T-helper 2 cell treated with Interferon-gamma antibody and Interleukin-4, amounts not matched to agents 100 ng/mL and 5 ng/mL, for 36 hours (primary cell): Measurements from ENCODE around the gene GET4. TPM values are rescaled to one million over a fixed set of nuclear protein-coding genes. Genes with fewer than 3 reads are reported as not detected.
"Not testable (repeated sequence)": the region's sequence is repeated elsewhere in the genome, so short reads cannot be mapped to it uniquely, and the experiment has no call there.

Experiments
- intact Hi-C: fragments of 100-400 bp; cut with micrococcal nuclease; formaldehyde crosslinking; loops from one replicate; pipeline ENCODE4 v1.15.1; 2023
- total RNA-seq: library from RNA; stranded (reverse); gene quantifications from 2 replicates; pipeline ENCODE4 v1.2.3, GENCODE V29; 2022

The GET4 gene
- total RNA-seq, 1 donor from 2014 or later = 35.2 TPM

DNA sequence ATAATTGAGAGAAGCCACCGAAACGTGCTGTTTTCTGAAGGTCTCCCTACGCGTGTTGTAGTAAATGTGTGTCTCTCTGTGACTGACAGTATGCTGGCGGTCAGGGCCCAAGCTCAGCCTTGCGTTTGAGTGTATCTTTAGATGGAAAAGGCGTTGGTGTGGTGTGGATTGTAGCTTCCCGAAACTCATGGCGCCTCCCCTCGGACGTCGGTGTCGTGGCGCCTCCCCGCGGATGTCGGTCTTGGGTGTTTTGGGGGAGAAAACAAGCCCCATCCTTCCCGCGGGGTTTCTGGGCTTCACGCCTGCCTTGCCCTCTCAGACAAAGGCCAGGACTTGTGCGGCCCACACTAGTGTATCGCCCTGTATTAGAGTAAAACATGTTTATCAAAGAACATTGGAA lies 31.3 kb upstream of the GET4 start:
- intact Hi-C loops = no loop called here

DNA sequence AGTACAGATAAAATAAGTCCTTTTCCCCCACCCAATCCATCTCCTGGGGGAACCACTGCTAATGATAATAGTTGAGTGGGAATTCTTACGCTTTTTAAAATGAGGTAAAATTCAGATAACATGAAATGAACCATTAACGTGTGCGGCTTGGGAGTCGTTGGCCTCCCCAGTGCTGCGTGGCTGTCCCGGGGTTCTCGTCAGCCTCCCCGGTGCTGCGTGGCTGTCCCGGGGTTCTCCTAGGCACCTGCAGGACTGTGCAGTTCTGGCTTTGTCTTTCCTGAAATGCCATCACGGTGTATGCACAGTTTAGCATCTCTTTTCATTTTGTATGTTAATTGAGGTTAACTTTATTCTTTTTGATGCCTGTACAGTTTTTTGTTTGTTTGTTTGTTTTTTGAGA lies 30.6 kb upstream of the GET4 start:
- intact Hi-C loops = no loop called here

DNA sequence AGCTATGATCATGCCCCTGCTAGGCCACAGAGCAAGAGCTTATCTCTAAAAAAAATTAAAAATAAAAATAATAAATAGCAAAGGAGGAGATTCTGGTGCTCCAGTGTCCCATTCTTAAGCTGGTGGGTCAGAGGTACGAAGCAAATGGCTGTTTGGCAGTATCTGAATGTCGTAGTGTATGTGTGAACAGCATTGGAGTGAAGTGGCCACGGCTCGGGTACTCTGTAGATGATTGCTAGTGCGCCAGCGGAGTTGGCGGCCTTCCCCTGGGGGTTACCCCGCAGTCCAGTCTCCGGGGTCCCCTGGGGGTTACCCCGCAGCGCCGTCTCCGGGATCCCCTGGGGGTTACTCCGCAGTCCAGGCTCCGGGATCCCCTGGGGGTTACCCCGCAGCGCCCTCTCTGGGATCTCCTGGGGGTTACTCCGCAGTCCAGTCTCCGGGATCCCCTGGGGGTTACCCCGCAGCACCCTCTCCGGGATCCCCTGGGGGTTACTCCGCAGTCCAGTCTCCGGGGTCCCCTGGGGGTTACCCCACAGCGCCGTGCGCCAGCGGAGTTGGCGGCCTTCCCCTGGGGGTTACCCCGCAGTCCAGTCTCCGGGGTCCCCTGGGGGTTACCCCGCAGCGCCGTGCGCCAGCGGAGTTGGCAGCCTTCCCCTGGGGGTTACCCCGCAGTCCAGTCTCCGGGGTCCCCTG lies 29.2 kb upstream of the GET4 start:
- intact Hi-C loops = not testable (repeated sequence)

DNA sequence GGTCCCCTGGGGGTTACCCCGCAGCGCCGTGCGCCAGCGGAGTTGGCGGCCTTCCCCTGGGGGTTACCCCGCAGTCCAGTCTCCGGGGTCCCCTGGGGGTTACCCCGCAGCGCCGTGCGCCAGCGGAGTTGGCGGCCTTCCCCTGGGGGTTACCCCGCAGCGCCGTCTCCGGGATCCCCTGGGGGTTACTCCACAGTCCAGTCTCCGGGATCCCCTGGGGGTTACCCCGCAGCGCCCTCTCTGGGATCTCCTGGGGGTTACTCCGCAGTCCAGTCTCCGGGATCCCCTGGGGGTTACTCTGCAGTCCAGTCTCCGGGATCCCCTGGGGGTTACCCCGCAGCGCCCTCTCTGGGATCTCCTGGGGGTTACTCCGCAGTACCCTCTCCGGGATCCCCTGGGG lies 28.6 kb upstream of the GET4 start:
- intact Hi-C loops = not testable (repeated sequence)

DNA sequence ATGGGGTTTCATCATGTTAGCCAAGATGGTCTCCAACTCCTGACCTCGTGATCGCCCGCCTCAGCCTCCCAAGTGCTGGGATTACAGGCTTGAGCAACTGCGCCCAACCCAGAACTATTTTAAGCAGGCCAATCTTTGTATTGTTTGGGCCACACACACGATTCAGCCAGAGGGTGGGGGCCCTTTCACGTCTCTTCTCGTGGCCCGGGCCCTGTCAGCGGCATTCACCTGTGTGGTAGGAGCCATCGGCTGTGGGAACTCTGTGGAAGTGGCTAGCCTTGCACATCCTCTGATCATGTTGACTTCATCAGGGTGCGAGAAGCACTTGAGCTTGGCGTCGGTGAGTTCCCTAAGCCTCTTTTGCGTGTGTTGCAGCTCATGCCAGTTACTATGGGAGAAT lies 27.2 kb upstream of the GET4 start:
- intact Hi-C loops = no loop called here

DNA sequence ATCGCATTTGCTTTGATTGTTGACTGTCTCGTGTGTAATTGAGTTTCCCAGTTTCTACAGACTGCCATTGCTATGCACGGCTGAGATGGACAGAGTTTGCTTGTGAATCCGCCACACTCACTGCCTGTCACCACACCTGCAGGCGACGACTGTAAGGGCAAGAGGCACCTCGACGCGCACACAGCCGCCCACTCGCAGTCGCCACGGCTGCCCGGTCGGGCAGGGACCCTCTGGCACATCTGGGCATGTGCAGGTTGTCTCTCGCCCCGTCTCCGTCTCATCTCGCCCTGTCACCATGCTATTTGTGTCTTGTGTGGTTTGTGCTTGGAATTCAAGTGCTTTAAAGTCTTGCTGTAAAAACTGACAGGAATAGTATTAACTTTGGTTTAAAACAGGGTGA lies 26.6 kb upstream of the GET4 start:
- intact Hi-C loops = no loop called here

DNA sequence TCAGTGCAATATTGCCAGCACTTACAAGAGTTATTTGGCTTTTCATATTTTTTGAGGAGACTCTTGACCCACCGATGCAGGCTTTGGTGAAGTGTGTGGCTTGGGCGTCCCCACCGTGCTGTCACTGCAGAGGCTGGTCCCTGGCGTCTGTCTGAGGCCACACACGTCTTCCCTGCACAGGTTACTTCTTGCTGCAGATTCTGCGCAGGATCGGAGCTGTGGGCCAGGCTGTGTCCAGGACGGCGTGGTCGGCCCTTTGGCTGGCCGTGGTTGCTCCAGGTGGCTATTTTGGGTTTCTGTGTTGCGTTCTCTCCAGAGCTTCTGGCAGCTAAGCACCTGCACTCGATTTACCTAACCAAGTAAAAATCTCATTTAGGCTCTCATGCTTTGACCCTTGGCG lies 25.1 kb upstream of the GET4 start:
- intact Hi-C loops = no loop called here

DNA sequence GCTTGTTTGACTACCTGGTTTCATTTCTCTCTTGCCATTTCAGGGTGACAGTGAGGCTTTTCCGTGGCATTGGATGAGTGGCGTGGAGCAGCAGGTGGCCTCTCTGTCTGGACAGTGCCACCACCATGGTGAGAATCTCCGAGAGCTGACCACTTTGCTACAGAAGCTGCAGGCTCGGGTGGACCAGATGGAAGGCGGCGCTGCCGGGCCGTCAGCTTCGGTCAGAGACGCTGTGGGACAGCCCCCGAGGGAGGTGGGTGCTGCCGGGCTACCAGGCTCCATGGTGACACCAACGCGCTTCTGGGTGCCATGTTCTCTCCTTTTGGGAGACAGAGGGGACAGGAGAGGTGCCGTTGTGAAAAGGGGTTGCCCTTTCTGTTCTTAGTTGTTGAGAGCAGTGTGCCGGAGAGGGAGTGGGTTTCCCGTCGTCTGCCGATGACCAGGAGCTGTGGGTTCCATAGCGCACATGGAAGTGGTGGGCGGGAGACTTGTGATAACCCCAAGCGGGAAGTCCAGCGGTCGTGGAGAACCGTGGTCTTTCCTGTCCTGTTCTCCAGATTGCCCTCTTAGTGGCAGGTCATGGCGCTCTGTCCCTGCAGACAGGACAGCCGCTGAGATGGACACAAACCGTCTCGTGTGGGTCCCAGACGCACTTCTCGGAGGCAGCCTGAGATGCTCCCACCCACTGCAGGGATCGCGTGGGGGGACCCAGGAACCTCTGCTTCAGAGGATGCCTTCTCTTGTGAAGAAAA lies 22.8 kb upstream of the GET4 start:
- intact Hi-C loops = no loop called here

DNA sequence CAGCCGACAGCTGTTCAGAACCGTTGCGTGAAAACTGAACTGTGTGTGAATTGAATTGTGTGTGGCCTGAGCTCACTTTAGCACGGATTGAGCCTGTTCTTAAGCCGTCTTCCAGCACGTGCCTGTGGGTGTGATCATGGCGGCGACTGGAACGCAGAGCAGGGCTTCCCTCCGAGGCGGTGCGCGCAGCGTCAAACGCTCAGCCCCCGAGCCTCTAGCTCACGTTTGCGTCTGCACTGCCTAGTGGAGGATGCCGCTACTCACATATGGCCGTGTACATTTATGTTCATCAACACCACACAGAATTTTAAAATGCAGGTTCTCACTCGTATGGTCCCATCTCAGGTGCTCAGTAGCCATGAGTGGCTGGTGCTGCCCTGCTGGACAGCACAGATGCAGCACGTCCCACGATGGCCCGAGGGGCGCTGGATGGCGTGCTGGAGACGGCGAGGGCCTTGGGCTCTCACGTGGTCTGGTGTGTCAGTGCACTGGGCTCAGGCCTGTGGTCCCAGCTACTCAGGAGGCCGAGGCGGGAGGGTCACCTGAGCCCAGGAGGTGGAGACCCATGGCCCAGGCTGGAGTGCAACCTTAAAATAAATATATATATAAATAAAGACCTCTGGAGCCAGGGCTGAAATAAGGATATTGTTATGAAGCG lies 22.1 kb upstream of the GET4 start:
- intact Hi-C loops = no loop called here

DNA sequence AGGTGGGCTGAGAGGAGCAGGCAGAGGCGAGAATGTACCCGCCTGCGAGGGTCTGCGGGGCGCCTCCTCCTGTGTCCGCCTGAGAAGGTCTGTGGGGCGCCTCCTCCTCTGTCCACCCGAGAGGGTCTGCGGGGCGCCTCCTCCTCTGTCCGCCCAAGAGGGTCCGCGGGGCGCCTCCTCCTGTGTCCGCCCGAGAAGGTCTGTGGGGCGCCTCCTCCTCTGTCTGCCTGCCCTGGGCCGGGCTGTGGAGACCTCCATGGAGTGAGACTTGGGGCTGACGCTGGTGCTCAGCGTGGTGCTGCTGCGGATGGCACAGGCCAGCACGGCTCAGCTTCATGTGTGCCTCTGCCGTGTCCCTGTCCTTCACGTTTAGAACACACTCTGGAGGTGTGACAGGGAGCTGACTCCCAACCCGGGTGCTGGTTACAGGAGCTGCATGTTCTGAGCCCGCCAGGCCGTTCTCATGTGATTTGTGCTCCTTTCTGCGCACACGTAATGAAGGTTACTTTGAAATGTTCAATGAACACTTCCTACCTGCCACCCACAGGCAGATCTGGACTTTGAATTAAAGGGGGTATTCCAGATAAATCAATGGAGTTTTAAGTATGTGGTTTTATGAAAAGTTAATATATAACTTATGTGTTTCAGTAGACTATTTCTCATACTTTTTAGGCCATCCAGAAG lies 20.5 kb upstream of the GET4 start:
- intact Hi-C loops = no loop called here

DNA sequence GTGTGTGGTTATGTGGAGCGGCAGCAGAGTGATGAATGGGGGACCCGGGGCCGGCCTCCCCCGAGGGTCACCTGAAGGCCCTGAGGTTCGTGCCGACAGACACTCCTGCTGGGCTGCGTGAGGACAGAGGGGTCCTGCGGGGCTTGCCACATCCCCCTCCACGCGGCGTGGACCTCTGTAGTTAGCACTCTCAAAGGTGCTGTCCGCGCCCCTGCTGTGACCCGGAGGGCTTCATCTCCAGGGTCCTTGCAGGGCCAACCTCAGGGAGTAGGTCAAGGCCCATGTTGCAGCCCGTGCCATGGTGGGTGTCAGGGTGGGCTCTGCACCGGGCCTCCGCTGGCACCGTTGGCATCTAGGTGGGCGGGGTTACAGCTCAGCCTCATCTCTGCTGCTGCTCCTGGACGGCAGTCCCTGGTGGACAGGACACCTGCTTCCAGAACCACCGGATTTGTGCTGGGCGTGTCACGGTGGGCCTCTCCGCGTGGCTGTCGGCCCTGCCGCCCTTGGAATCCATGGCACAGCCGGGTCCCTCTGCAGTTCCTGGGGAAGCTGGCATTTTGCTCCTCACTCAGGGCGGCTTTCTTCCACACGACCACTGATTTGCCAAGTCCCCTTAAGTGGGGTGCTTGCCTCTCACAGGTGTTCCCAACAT lies 19.8 kb upstream of the GET4 start:
- intact Hi-C loops = no loop called here

DNA sequence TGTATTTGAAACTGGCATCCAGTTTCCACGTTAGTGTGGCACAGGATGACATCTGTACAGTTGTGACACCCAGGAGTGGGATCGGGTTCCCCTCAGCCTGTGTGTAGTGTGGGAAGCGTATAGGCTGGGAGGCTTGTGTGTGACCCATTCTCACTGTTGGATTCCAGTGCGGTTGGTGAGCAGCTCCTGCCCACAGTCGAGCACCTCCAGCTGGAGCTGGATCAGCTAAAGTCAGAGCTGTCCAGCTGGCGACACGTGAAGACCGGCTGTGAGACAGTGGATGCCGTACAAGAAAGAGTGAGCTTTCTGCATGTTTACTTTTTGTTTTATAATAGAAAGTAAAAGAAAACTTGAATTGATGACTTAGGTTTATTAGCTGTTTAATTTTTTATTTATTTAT lies 18.7 kb upstream of the GET4 start:
- intact Hi-C loops = no loop called here

DNA sequence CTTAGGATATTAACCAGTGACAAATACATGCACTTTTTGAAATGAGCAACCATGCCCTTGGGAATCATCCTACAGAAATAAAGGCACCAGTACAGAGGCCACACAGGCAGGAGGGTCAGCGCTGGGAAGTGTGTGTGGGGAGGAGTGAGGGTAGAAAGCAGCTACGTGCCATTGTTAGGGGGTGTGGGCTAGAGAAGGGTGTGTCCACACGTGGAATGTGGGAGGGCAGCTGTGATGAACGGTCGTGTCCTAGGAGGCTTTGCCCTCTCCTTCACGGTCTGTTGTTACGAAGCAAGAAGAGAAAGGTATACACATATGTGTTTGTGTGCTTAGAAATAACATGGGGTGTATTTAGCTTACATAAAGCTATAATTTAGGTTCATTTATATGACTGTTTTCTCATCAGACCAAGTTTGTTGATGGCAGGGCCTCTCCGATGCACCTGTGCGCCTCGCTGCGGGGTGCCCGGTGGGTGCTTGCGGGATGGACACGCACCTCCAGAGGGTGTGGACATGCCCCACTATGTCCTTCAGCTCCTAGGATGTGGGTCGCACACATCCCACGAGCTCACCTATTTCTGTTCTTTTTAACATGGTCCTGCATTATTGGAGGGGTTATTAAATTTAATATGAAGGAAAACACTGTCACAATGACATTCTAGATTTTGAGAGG lies 16.9 kb upstream of the GET4 start:
- intact Hi-C loops = no loop called here

DNA sequence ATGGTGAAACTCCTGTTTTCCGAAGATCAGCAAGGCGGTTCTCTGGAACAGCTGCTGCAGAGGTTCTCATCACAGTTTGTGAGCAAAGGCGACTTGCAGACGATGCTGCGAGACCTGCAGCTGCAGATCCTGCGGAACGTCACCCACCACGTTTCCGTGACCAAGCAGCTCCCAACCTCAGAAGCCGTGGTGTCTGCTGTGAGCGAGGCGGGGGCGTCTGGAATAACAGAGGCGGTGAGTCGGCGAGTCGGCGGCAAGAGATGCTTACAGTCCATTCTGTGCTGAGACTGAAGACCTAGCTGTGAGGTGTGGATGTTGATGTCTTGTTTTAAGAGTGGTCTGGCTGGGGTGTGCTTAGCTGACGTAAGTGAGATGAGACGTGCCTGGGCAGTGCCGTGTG lies 16.2 kb upstream of the GET4 start:
- intact Hi-C loops = no loop called here

DNA sequence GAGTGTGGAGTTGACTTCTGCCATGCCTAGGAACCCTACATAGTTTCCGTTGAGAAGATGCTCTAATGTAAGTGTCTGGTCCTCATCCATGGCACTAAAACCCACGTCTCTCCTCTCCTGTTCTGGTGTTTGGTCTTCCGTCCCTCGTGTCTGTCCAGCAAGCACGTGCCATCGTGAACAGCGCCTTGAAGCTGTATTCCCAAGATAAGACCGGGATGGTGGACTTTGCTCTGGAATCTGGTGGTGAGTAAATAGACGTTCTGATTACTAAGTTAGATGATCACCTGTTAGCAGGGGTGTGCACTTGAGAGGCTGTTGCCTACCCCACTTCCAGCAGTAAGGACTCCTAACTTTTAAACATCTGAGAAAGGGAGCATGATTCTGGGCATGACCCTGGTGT lies 15.1 kb upstream of the GET4 start:
- intact Hi-C loops = no loop called here

DNA sequence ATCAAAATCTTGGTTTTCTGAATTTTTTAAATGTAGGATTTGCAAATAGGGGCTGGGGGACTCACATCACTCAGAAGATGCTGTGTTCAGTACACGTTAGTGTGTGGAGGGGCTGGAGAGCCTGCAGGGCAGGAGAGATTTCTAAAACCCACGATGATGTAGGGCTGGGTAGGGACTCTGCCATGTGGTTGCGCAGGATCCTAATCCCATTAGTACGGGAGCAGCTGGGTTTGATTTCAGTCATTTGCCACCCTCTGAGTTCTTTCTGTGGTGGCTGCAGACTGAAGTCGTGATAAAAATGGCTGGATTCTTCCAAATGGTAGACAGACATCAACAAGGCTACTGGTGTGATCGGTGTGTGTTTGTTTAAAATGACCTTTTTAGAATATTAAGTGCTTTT lies 14.2 kb upstream of the GET4 start:
- intact Hi-C loops = no loop called here

DNA sequence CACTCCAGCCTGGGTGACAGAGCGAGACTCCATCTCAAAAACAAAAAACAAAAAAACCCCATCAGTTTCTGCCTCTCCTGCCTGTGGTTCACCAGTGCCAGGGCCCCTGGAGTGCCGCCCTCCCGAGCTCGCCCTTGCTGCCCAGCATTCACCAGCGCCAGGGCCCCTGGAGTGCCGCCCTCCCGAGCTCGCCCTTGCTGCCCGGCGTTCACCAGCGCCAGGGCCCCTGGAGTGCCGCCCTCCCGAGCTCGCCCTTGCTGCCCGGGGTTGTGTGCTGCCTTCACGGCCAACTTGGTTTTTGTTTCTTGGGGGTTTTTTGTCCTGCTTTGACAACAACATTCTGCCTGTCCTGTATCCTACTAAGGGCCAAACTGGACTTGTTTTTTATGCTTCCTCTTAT lies 13.2 kb upstream of the GET4 start:
- intact Hi-C loops = no loop called here

DNA sequence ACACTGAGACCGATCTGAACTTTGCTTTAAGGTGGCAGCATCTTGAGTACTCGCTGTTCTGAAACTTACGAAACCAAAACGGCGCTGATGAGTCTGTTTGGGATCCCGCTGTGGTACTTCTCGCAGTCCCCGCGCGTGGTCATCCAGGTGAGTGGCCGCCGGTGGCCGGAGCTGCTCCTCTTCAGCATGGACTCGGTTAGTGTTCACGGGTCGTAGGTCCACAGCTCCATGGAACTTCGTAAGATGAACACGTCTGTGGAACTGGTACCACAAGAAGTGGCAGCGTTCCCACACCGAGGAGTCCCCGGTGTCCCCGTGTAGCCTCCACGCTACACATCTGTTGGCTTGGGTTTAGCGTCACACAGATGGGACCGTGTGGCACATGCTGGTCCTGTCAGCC lies 10.4 kb upstream of the GET4 start:
- intact Hi-C loops = no loop called here

DNA sequence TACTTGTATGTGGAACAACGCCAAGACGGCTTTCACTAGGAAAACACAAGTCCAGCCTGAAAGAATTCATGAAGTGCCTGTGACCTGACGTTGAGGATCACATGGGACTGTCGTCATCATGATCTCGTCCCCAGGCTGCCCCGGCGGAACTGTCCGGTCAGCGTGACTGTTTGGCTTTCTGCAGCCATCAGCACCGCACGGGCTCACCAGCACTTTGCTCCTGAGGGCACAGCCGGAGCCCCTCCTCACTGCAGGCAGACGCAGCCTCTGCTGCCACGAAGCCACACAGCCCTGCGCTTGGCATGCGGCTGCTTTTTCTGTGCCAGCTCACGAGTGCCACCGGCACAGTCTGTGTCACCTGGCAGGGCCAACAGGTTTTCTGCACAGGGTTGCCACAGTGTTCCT lies 9.4 kb upstream of the GET4 start:
- intact Hi-C loops = no loop called here

DNA sequence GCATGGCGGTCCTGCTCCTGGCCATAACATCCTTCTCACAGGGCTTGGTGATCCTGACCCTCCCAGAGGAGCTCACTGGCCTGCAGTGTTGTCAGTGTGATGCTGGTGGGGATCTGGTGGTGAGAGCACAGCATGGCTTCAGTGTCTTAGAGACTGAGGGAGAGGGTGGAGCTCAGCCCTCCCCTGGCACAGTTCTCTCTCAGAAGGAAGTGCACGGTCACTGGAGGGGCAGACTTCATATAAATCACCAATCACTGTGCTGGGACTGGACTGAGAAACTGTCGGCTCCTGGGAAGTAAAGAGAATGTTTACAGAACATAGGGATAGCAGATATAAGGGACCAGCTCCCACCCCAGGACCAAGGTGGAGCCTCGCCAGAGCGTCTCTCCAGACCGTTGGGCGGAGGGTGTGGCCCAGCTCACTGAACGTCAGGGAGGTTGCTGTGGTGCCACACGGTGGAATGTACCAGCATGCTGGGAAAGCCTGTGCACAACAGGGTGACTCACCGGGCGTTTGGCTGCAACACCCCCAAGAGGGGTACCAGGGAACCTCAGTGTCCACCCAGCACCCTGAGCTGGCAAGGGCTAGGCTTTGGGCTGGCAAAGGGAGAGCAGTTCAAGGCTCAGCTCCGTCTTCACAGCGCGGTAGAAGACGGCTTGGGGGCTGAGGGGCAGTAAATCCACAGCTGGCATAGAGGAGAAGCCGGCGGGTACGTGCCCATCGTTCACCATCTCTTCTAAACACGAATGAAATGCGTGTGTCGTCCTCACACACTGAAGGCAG lies 8.8 kb upstream of the GET4 start:
- intact Hi-C loops = no loop called here

DNA sequence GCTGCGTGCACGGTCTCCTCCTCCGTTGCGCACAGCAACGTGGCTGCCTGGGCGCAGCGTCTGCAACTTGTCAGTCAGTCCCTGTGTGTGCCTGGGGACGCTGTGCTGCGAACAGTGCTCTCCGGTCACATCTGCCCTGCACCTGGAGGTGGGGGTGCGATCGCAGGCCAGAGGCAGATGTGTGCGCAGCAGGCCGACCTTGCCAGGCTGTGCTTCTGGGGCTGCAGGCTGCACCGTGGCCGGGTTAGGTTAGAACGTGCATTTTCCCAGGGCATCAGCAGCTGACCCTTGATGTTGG lies 8.2 kb upstream of the GET4 start:
- intact Hi-C loops = no loop called here
